GM12864 (cell line): ENCODE measurements around the gene IGSF9.

ENCODE experiments used
- DNase-seq: peaks from one replicate; pipeline ENCODE4 v3.0.0-alpha.2; 2011; ENCODE audit warnings: low read depth
- H3K4me3 ChIP-seq: 2 replicates; pipeline ENCODE4 v1.5.1; 2011; ENCODE audit warnings: mild to moderate bottlenecking, low read depth, low read length, control low read depth
- CTCF ChIP-seq: IDR thresholded peaks from 2 replicates; pipeline ENCODE4 v1.5.1; 2011; ENCODE audit warnings: low read depth, mild to moderate bottlenecking, moderate library complexity, low read length, control low read depth, inconsistent platforms; ENCODE audit errors: missing control alignments

Gene IGSF9

DNA sequence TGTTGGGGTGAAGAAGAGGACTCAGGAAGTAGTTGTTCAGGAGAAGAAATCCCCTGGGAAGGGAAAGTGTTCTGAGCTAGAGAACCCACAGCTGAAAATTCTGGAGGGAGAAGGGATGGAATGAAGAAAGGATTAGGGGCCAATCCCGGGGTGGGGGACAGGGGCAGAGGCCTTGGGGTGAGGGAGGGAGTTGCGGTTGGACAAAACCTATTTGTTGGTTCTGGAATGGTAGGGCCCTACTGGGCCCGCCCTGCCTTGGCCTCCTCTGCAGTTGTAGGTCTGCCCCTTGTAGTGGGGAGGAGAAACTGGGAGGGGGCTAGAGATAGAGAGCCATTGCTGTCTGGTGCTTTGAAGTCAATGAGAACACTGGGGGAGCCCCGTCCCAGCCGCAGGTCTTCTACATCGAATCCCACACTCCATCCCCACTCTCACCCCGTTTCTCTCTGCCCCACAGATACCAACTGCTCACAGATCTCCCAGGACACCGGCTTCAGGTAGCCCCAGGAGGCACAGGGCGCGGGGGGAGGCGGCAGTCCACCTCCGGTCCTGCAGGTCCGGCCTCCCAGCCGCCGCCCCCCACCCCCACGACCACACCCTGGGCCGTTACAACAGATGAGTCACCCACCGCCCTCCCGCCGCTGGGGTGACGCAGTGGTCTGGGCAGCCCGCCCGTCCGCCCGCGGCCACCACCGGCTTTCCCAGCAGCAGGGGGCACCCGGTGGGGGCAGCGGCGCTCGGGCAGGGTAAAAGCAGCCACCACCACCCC, 21.2 kb downstream of the IGSF9 start:
- no peak for DNase-seq
- no peak for TF ChIP-seq CTCF
- peak overlapping the region; percentile 96 for H3K4me3 ChIP-seq

DNA sequence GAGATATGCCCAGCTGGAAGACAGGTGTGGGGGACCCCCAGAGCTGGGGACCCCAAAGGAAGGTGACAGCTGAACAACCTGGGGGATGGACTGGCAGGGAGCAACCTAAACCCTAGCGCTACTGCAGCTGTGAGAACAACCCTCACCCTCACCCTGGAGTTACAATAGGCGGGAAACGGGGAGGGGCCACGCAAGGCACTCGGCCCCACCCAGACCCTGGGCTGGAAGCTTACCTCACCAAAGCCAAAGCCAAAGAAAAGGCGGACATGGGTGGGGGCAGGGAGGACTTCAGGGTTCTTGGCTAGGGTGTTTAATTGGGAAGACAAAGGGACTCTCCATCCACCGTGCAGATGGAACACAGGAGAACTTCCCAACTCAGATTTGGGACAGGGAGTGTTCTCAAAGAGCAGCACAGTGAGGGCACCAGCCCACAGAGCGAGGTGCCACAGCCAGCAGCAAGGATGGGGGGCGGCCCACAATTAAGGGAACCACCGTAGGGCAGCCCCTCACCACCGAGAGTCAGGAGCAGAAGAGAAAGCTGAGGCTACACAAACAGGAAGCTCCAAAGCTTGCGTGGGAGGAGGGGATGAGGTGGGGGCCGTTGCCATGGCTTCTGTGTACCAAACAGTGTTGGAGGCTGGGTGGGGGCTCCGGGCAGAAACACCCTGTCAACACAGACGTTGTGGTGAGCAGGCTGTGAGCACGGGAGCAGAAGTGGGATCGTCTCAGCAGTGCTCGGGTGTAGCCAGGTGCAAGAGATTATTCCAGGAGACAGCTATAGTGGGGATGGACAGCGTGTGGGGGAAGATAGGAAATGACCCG, 22.0 kb downstream of the IGSF9 start:
- H3K4me3 ChIP-seq, result peak overlapping the region; percentile 96
- no peak for TF ChIP-seq CTCF
- peak; percentile 56 for DNase-seq

DNA sequence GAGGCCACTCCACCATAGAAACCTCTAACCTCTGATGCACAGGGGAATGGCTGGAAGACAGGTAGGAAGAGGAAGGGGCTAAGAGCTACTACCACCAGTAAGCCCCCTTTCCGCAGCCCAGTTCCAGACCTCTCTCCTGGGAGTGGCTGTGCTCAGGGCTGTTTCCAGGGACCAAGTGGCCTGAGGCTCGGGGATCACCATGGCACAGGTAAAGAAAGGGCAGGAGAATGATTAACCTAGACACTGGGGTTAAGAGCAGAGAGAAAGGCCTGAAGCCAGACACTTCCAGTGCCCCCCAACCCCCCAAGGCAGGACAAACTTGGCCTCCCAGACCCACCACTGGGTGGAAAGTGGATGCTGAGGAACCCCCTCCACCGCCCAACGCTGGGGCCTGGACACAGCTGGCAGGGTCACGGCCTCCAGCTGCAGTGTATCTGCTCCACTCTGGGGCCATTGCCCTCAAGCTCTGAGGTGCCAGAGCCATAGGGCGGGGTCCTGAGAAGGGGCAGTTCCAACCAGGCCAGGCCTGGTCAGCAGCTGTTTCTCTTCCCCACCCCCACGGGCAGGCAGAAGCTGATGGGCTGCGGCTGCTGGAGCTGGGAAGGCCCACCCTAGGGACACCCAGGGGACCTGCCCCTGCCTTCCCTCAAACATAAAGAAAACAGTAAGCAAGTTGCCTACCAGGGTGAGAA, 22.8 kb downstream of the IGSF9 start:
- no peak for TF ChIP-seq CTCF
- peak overlapping the region; percentile 96 for H3K4me3 ChIP-seq
- DNase-seq, result no peak

GRCh38 chr1:159921700-159922504, 23.5 kb downstream of the IGSF9 start:
- DNase-seq, result no peak
- no peak for TF ChIP-seq CTCF
- peak overlapping the region; percentile 96 for H3K4me3 ChIP-seq

- no peak for DNase-seq
Observed at GRCh38 chr1:159921251-159921650, 24.2 kb downstream of the IGSF9 start.

More at GRCh38 chr1:159921251-159921650, 24.2 kb downstream of the IGSF9 start:
- TF ChIP-seq CTCF, result no peak
- H3K4me3 ChIP-seq, result peak overlapping the region; percentile 96
